ENCODE data around the gene MGAT3. TPM values are rescaled to one million over a fixed set of nuclear protein-coding genes. Genes with fewer than 3 reads are reported as not detected.
"Not testable (repeated sequence)": the region's sequence is repeated elsewhere in the genome, so short reads cannot be mapped to it uniquely, and the experiment has no call there.

The MGAT3 gene
- total and polyA plus RNA-seq, 5 donors = 7.3 to 11.6 (median 9.2) TPM

DNA sequence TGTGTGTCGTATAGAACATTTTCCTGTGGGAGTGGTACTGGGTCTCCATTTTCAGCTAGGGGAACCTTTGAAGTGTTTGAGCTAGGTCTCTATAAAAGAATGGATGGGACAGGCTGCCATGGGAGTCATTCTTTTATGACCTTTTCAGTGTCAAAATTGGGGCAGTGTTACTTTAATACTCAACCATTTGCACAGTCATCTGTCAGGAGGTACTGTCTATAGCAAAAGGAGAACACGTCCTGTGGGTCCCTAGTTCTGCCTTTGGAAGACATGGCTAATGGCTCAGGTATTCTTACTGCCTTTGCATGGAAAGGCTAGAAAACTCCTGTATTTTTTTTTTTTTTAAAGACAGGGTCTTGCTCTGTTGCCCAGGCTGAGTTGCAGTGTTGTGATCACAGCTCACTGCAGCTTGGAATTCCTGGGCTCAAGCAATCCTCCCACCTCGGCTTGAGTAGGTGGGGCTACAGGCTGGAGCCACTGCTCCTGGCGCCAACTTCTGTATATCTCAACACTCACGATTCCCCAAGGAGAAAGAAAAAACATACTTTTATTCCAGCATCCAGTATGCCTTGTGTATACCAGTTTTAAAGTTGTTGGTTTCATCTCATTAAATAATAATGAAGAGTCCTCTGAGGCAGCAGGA is 61.5 kb downstream of the MGAT3 start:
- Histone ChIP-seq H3K9me3 (ENCODE audit: control insufficient read depth, low read length) (no peaks in the 10 kb centered on the region), H3K27ac (ENCODE audit: low read length) (no peak overlapping the region), H3K4me3 (ENCODE audit: low read length) (no peak overlapping the region), H3K27me3 (ENCODE audit: control insufficient read depth, insufficient read depth) (no peaks in the 10 kb centered on the region), H3K4me1 (ENCODE audit: control insufficient read depth, insufficient read depth, low read length) (peaks cover 3% of the 10 kb centered on the region)
- WGBS = 54% methylated on average over 5 of the region's 5 CpGs
- intact Hi-C loops (cut with DNase I) = loop anchor here in 2 of 4 donors (10.0 kb wide), 1 partner anchor 113 kb away; no protein-coding TSS in a partner anchor
- DNase-seq = no peak
- ATAC-seq = no peak

DNA sequence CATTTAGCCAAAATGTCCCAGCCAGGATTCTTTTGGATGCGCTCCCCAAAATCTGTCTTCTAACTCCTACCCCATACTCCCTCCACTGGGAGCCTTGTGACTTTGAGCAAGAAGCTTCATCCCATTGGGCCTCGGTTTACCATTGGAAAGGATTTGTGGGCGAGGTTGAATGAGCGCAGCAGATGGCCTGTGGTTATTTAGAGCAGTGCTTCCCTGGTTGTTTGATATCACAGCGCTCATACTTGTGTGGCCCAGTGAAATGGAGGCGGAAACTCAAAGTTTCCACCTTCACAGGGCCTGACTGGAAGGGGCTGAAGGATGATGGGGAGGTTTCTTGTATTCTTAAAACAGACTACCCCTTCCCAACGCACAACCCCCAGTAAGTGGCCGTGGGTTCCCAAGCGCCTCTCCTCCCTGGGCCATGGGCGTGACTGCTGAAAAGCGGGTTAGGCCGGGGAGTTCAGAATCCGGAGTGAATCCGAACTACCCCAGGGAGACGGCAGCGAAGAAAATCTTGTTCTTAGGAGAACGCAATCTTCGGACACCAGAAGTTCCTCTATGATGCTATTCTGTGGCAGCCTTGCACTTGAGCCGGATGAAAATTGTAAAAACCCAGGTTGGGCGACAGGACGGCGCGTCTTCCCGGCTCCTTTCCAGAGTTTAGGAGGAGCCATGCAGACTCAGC is 62.3 kb downstream of the MGAT3 start:
- peak overlapping the region; percentile 94 for H3K27ac ChIP-seq (ENCODE audit: low read length)
- peaks cover 3% of the 10 kb centered on the region for H3K4me1 ChIP-seq (ENCODE audit: control insufficient read depth, insufficient read depth, low read length)
- ATAC-seq (no peak), DNase-seq (peak in 1 of 3 donors; percentile 67)
- H3K27me3 ChIP-seq (ENCODE audit: control insufficient read depth, insufficient read depth) = no peaks in the 10 kb centered on the region
- no peaks in the 10 kb centered on the region for H3K9me3 ChIP-seq (ENCODE audit: control insufficient read depth, low read length)
- intact Hi-C loops (cut with DNase I) = loop anchor here in 2 of 4 donors (10.0 kb wide), 1 partner anchor 114 kb away; no protein-coding TSS in a partner anchor
- H3K4me3 ChIP-seq (ENCODE audit: low read length) = peak overlapping the region; percentile 91
- 9% methylated on average over 24 of the region's 24 CpGs for WGBS

DNA sequence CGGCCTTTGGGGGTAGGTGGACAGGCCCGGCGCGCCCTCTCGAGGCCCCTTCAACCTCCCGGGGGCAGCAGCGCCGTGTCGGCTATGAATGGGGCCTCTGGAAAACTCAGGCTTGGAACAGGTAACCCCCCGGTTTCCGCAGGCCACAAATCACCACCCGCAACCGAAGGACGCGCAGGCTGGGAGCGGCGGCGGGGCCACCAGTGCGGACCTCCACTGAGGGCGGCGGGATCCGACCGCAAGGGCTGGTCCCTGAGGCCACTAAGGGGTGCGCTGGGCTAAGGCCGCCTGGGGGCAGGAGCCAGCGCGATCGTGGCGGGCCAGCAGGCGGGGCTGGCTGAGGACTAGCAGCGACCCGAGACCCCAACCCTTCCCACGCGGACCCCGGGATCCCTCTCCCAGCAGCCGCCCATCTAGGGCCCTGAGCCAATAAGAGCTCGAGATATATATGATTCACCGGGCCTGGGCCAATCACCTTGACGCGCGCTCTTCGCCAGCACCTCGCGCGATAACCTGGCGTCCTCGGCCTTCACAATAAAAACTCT is 62.9 kb downstream of the MGAT3 start:
- Histone ChIP-seq H3K4me3 (ENCODE audit: low read length) (peak overlapping the region; percentile 91), H3K4me1 (ENCODE audit: control insufficient read depth, insufficient read depth, low read length) (peaks cover 6% of the 10 kb centered on the region), H3K9me3 (ENCODE audit: control insufficient read depth, low read length) (no peaks in the 10 kb centered on the region), H3K27ac (ENCODE audit: low read length) (peak overlapping the region; percentile 94), H3K27me3 (ENCODE audit: control insufficient read depth, insufficient read depth) (no peaks in the 10 kb centered on the region)
- ATAC-seq (peak; percentile 88), DNase-seq (peak; percentile 98 to 99 (median 98))
- intact Hi-C loops (cut with DNase I) = loop anchor here (5.0 to 10.0 kb wide), 3 partner anchors 115 to 202 kb away; partner anchors contain the start of genes RPL3 (in 1 of the 4) and SYNGR1 (in 1 of the 4)
- under 1% methylated on average over 47 of the region's 47 CpGs for WGBS

DNA sequence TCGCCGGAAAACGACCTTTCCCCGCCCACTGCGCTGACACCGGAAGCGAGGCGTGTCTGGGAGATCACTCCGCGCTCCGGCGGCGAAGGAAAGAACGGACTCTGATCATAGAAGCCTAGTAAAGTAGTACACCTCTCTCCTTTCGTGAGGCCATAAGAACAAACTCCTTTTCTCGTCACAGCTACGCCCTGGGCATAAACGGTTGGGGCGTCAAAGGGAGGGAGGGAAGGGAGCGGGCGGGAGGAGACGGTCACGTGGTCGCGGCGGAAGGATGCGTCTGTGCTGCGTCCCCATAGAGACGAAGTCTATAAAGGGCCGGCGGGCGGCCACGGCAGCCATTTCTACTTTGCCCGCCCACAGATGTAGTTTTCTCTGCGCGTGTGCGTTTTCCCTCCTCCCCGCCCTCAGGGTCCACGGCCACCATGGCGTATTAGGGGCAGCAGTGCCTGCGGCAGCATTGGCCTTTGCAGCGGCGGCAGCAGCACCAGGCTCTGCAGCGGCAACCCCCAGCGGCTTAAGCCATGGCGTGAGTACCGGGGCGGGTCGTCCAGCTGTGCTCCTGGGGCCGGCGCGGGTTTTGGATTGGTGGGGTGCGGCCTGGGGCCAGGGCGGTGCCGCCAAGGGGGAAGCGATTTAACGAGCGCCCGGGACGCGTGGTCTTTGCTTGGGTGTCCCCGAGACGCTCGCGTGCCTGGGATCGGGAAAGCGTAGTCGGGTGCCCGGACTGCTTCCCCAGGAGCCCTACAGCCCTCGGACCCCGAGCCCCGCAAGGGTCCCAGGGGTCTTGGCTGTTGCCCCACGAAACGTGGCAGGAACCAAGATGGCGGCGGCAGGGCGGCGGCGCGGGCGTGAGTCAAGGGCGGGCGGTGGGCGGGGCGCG is 63.7 kb downstream of the MGAT3 start, which contains the start of gene ATF4:
Gene ATF4 (plus strand): TSS at position 337 of the 880 bp plus-strand sequence. CDS start 884 bp downstream, outside the sequence.
- Histone ChIP-seq H3K27me3 (ENCODE audit: control insufficient read depth, insufficient read depth) (no peaks in the 10 kb centered on the region), H3K4me1 (ENCODE audit: control insufficient read depth, insufficient read depth, low read length) (peaks cover 6% of the 10 kb centered on the region), H3K27ac (ENCODE audit: low read length) (peak within 1 kb of the TSS; percentile 97), H3K4me3 (ENCODE audit: low read length) (peak within 1 kb of the TSS; percentile 91), H3K9me3 (ENCODE audit: control insufficient read depth, low read length) (no peaks in the 10 kb centered on the region)
- DNase-seq (peak; percentile 94 to 98 (median 97)), ATAC-seq (peak; percentile 68)
- intact Hi-C loops (cut with DNase I) = loop anchor here in 2 of 4 donors (5.0 to 10.0 kb wide), 3 partner anchors 116 to 203 kb away; partner anchors contain the start of genes RPL3 (in 1 of the 2) and SYNGR1 (in 1 of the 2)
- WGBS = under 1% methylated on average over 86 of the region's 86 CpGs

DNA sequence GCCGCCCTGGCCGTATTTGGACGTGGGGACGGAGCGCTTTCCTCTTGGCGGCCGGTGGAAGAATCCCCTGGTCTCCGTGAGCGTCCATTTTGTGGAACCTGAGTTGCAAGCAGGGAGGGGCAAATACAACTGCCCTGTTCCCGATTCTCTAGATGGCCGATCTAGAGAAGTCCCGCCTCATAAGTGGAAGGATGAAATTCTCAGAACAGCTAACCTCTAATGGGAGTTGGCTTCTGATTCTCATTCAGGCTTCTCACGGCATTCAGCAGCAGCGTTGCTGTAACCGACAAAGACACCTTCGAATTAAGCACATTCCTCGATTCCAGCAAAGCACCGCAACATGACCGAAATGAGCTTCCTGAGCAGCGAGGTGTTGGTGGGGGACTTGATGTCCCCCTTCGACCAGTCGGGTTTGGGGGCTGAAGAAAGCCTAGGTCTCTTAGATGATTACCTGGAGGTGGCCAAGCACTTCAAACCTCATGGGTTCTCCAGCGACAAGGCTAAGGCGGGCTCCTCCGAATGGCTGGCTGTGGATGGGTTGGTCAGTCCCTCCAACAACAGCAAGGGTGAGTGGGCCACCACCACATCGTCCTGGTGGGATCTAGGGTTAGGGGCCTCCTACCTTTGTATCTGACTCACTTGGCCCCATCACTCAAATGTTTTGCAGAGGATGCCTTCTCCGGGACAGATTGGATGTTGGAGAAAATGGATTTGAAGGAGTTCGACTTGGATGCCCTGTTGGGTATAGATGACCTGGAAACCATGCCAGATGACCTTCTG is 64.5 kb downstream of the MGAT3 start:
- 2% methylated on average over 28 of the region's 28 CpGs for WGBS
- DNase-seq = peak in 1 of 3 donors; percentile 41
- not testable (repeated sequence) for ATAC-seq; H3K9me3 ChIP-seq (ENCODE audit: control insufficient read depth, low read length); H3K27me3 ChIP-seq (ENCODE audit: control insufficient read depth, insufficient read depth); H3K4me1 ChIP-seq (ENCODE audit: control insufficient read depth, insufficient read depth, low read length)
- peak overlapping the region; percentile 70 for H3K27ac ChIP-seq (ENCODE audit: low read length)
- peak overlapping the region; percentile 91 for H3K4me3 ChIP-seq (ENCODE audit: low read length)
- intact Hi-C loops (cut with DNase I) = loop anchor here in 2 of 4 donors (5.0 to 10.0 kb wide), 3 partner anchors 116 to 204 kb away; partner anchors contain the start of genes RPL3 (in 1 of the 2) and SYNGR1 (in 1 of the 2)

DNA sequence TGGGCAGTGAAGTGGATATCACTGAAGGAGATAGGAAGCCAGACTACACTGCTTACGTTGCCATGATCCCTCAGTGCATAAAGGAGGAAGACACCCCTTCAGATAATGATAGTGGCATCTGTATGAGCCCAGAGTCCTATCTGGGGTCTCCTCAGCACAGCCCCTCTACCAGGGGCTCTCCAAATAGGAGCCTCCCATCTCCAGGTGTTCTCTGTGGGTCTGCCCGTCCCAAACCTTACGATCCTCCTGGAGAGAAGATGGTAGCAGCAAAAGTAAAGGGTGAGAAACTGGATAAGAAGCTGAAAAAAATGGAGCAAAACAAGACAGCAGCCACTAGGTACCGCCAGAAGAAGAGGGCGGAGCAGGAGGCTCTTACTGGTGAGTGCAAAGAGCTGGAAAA is 65.3 kb downstream of the MGAT3 start:
- not testable (repeated sequence) for DNase-seq; H3K9me3 ChIP-seq (ENCODE audit: control insufficient read depth, low read length); H3K27me3 ChIP-seq (ENCODE audit: control insufficient read depth, insufficient read depth); H3K4me1 ChIP-seq (ENCODE audit: control insufficient read depth, insufficient read depth, low read length); ATAC-seq; H3K27ac ChIP-seq (ENCODE audit: low read length)
- 15% methylated on average over 5 of the region's 5 CpGs for WGBS
- peak overlapping the region; percentile 91 for H3K4me3 ChIP-seq (ENCODE audit: low read length)
- intact Hi-C loops (cut with DNase I) = loop anchor here in 2 of 4 donors (5.0 to 10.0 kb wide), 3 partner anchors 117 to 205 kb away; partner anchors contain the start of genes RPL3 (in 1 of the 2) and SYNGR1 (in 1 of the 2)

DNA sequence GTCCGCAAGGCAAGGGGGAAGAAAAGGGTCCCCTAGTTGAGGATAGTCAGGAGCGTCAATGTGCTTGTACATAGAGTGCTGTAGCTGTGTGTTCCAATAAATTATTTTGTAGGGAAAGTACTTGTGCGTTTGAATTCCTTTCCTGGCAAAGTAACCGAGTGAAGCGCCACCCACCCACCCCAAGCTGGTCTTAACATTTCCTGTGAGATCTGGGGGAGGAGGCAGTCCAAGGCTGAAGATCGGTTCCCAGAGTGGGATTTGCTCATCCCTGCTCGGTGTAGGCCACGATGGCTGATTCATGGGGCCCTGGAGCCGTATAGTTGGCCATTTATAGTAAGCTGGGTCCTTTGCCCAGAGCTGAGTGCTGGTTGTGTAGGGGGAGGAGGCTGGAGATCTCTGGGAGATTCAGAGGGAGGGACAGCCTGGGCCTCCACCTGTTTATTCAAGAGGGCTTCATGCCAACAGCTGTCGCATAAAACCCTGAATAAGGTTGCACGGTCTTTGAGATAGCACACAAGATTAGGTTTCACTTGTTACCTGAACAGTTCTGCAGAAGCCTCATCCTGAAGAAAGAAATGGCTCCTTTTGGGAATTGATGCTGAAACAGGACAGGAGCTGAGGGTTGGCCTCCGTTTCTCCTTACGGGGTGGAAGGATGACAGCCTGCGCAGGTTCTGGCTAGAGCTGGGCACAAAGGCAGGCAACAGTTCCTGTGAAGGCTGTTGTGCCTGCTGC is 65.9 kb downstream of the MGAT3 start:
- Histone ChIP-seq H3K27ac (ENCODE audit: low read length) (peak overlapping the region; percentile 60), H3K9me3 (ENCODE audit: control insufficient read depth, low read length) (no peaks in the 10 kb centered on the region), H3K4me3 (ENCODE audit: low read length) (peak overlapping the region; percentile 91), H3K27me3 (ENCODE audit: control insufficient read depth, insufficient read depth) (no peaks in the 10 kb centered on the region), H3K4me1 (ENCODE audit: control insufficient read depth, insufficient read depth, low read length) (peaks cover 8% of the 10 kb centered on the region)
- DNase-seq (no peak), ATAC-seq (peak in 1 of 2 donors; percentile 2)
- 12% methylated on average over 14 of the region's 14 CpGs for WGBS
- intact Hi-C loops (cut with DNase I) = loop anchor here in 2 of 4 donors (5.0 to 10.0 kb wide), 3 partner anchors 118 to 205 kb away; partner anchors contain the start of genes RPL3 (in 1 of the 2) and SYNGR1 (in 1 of the 2)

DNA sequence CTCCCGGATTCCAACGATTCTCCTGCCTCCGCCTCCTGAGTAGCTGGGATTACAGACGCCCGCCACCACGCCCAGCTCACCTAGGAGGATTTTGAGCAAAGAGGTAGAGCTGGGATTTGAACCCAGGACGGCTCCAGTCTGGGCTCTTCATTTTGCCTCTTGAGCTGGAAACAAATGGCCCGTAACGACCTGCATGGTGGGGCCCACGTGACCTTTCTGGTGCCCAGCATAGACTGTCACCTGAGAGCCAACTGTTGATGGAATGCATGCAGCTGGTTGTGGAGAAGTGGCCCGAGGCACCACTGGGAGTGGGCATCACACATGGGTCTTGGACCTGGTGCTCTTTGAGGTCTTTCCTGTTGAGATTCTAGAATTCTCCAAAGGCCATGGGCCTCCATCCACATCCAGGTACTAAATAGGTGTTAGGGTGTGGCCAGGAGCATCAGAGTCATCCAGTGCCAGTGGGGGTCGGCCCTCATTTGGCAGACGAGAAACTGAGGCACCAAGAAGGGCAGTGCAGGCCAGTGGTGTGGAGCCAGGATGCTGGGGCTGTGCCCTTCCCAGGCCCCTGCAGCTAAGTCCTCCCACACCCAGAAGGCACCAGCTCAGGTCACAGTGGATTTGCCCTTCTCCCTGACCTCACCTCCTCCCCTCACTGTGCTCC is 67.4 kb downstream of the MGAT3 start:
- H3K27ac ChIP-seq (ENCODE audit: low read length) = no peak overlapping the region
- no peak for ATAC-seq
- no peaks in the 10 kb centered on the region for H3K9me3 ChIP-seq (ENCODE audit: control insufficient read depth, low read length)
- no peak for DNase-seq
- WGBS = 70% methylated on average over 13 of the region's 13 CpGs
- H3K27me3 ChIP-seq (ENCODE audit: control insufficient read depth, insufficient read depth) = no peaks in the 10 kb centered on the region
- peaks cover 5% of the 10 kb centered on the region for H3K4me1 ChIP-seq (ENCODE audit: control insufficient read depth, insufficient read depth, low read length)
- intact Hi-C loops (cut with DNase I) = loop anchor here in 2 of 4 donors (5.0 to 10.0 kb wide), 3 partner anchors 119 to 207 kb away; partner anchors contain the start of genes RPL3 (in 1 of the 2) and SYNGR1 (in 1 of the 2)
- H3K4me3 ChIP-seq (ENCODE audit: low read length) = no peak overlapping the region
